Mesendoderm (in vitro differentiated cells): Measurements from ENCODE around the gene UBAC2.

Source experiments
- DNase-seq: peaks from one replicate; pipeline ENCODE4 v3.0.0; 2013
- H2AK5ac ChIP-seq: 2 replicates; pipeline ENCODE4 v1.6.1; 2013; ENCODE audit warnings: low read length, inconsistent platforms
- H2BK120ac ChIP-seq: 2 replicates; pipeline ENCODE4 v1.6.1; 2013; ENCODE audit warnings: low read depth, mild to moderate bottlenecking, low read length, moderate library complexity, mixed read lengths
- H2BK15ac ChIP-seq: replicated peaks from 2 replicates; pipeline ENCODE4 v1.6.1; 2013; ENCODE audit warnings: low read depth, mild to moderate bottlenecking, moderate library complexity
- H2BK5ac ChIP-seq: 2 replicates; pipeline ENCODE4 v1.6.1; 2013; ENCODE audit warnings: low read length, inconsistent platforms
- H3K18ac ChIP-seq: 2 replicates; pipeline ENCODE4 v1.6.1; 2013; ENCODE audit warnings: mild to moderate bottlenecking, low read length, mixed read lengths
- H3K23ac ChIP-seq: one replicate; pipeline ENCODE4 v1.6.1; 2013; ENCODE audit warnings: low read length
- H3K27ac ChIP-seq: 2 replicates; pipeline ENCODE4 v1.5.1; 2013; ENCODE audit warnings: low read depth, mild to moderate bottlenecking, inconsistent platforms, low read length, moderate library complexity
- H3K27me3 ChIP-seq: 2 replicates; pipeline ENCODE4 v1.6.1; 2013; ENCODE audit warnings: low read length, control low read depth, mild to moderate bottlenecking, inconsistent platforms; ENCODE audit not compliant: insufficient read depth, poor library complexity
- H3K36me3 ChIP-seq: 2 replicates; pipeline ENCODE4 v1.6.1; 2013; ENCODE audit warnings: low read length, inconsistent platforms; ENCODE audit not compliant: control insufficient read depth, insufficient read depth
- H3K4ac ChIP-seq: one replicate; pipeline ENCODE4 v1.6.1; 2013; ENCODE audit warnings: low read depth, mild to moderate bottlenecking, low read length, moderate library complexity
- H3K4me1 ChIP-seq: 2 replicates; pipeline ENCODE4 v1.6.1; 2013; ENCODE audit warnings: low read depth, low read length, inconsistent platforms; ENCODE audit not compliant: control insufficient read depth
- H3K4me2 ChIP-seq: 2 replicates; pipeline ENCODE4 v1.6.1; 2013; ENCODE audit warnings: low read length
- H3K4me3 ChIP-seq: 2 replicates; pipeline ENCODE4 v1.5.1; 2013; ENCODE audit warnings: mild to moderate bottlenecking, low read length
- H3K56ac ChIP-seq: one replicate; pipeline ENCODE4 v1.6.1; 2013; ENCODE audit warnings: low read length
- H3K79me1 ChIP-seq: 2 replicates; pipeline ENCODE4 v1.6.1; 2013; ENCODE audit warnings: low read length, inconsistent platforms
- H3K79me2 ChIP-seq: 2 replicates; pipeline ENCODE4 v1.6.1; 2013; ENCODE audit warnings: mild to moderate bottlenecking, low read length; ENCODE audit not compliant: control insufficient read depth, insufficient read depth
- H3K9ac ChIP-seq: 2 replicates; pipeline ENCODE4 v1.6.1; 2013; ENCODE audit warnings: low read length, inconsistent platforms
- H4K5ac ChIP-seq: one replicate; pipeline ENCODE4 v1.6.1; 2013; ENCODE audit warnings: low read length
- H4K8ac ChIP-seq: one replicate; pipeline ENCODE4 v1.6.1; 2013; ENCODE audit warnings: low read depth, mild to moderate bottlenecking, control low read depth, low read length, moderate library complexity
- WGBS: extraction: QIAGEN DNeasy Blood & Tissue Kit; methylation state at CpG from one replicate; pipeline ENCODE4 v1.1.7; 2013; ENCODE audit warnings: low lambda C conversion rate, missing lambda C conversion rate; ENCODE audit not compliant: insufficient coverage; ENCODE audit errors: extremely low coverage; 5-methylcytosine and 5-hydroxymethylcytosine counted together

UBAC2 gene

GRCh38 chr13:99303863-99304521 lies 103.3 kb downstream of the UBAC2 start:
- H3K4me2 ChIP-seq, result no peak overlapping the region
- H3K79me2 ChIP-seq, result no peaks in the 10 kb centered on the region
- H2AK5ac ChIP-seq, result no peak overlapping the region
- H3K27ac ChIP-seq, result no peak overlapping the region
- peaks cover 5% of the 10 kb centered on the region for H3K79me1 ChIP-seq
- no peak overlapping the region for H3K56ac ChIP-seq
- no peak overlapping the region for H3K4ac ChIP-seq
- WGBS, result no CpG with 5 or more reads among the region's 14 CpGs
- no peaks in the 10 kb centered on the region for H3K4me1 ChIP-seq
- H4K5ac ChIP-seq, result no peak overlapping the region
- H3K18ac ChIP-seq, result no peak overlapping the region
- H2BK120ac ChIP-seq, result no peak overlapping the region
- no peak overlapping the region for H2BK15ac ChIP-seq
- no peak overlapping the region for H3K23ac ChIP-seq
- no peaks in the 10 kb centered on the region for H3K36me3 ChIP-seq
- no peak overlapping the region for H3K9ac ChIP-seq
- DNase-seq, result no peak
- H2BK5ac ChIP-seq, result no peak overlapping the region
- H3K27me3 ChIP-seq, result no peaks in the 10 kb centered on the region
- H4K8ac ChIP-seq, result no peak overlapping the region
- H3K4me3 ChIP-seq, result no peak overlapping the region

- H2BK15ac ChIP-seq, result no peak overlapping the region
- H2AK5ac ChIP-seq, result no peak overlapping the region
- H4K5ac ChIP-seq, result no peak overlapping the region
- H3K79me2 ChIP-seq, result no peaks in the 10 kb centered on the region
- peaks cover 5% of the 10 kb centered on the region for H3K79me1 ChIP-seq
- no peaks in the 10 kb centered on the region for H3K4me1 ChIP-seq
- H4K8ac ChIP-seq, result no peak overlapping the region
- no peak overlapping the region for H3K4ac ChIP-seq
- H3K27ac ChIP-seq, result no peak overlapping the region
- no peaks in the 10 kb centered on the region for H3K27me3 ChIP-seq
- H3K4me2 ChIP-seq, result no peak overlapping the region
- H3K18ac ChIP-seq, result no peak overlapping the region
- no peaks in the 10 kb centered on the region for H3K36me3 ChIP-seq
- no peak overlapping the region for H3K56ac ChIP-seq
- H3K9ac ChIP-seq, result no peak overlapping the region
- H3K23ac ChIP-seq, result no peak overlapping the region
- DNase-seq, result no peak
- no peak overlapping the region for H3K4me3 ChIP-seq
- H2BK120ac ChIP-seq, result no peak overlapping the region
- no peak overlapping the region for H2BK5ac ChIP-seq
- no CpG with 5 or more reads among the region's 4 CpGs for WGBS
Observed at GRCh38 chr13:99304541-99304940, 103.9 kb downstream of the UBAC2 start.

- Histone ChIP-seq H3K56ac (no peak overlapping the region), H3K79me2 (no peaks in the 10 kb centered on the region), H3K18ac (no peak overlapping the region), H3K4me2 (no peak overlapping the region), H4K5ac (no peak overlapping the region), H3K4ac (no peak overlapping the region), H3K4me3 (no peak overlapping the region), H3K27ac (no peak overlapping the region), H3K36me3 (no peaks in the 10 kb centered on the region), H4K8ac (no peak overlapping the region), H3K23ac (no peak overlapping the region), H2BK5ac (no peak overlapping the region), H3K79me1 (peaks cover 5% of the 10 kb centered on the region), H3K27me3 (no peaks in the 10 kb centered on the region), H3K4me1 (no peaks in the 10 kb centered on the region), H2BK15ac (no peak overlapping the region), H3K9ac (no peak overlapping the region), H2BK120ac (no peak overlapping the region), H2AK5ac (no peak overlapping the region)
- peak; percentile 22 for DNase-seq
- no CpG with 5 or more reads among the region's 5 CpGs for WGBS
Observed at GRCh38 chr13:99305158-99305557, 104.5 kb downstream of the UBAC2 start.

- H3K79me2 ChIP-seq, result no peaks in the 10 kb centered on the region
- no peak overlapping the region for H3K4me2 ChIP-seq
- H2BK15ac ChIP-seq, result no peak overlapping the region
- H3K9ac ChIP-seq, result no peak overlapping the region
- H3K27me3 ChIP-seq, result no peaks in the 10 kb centered on the region
- H3K4me3 ChIP-seq, result no peak overlapping the region
- no peak overlapping the region for H3K4ac ChIP-seq
- H4K8ac ChIP-seq, result no peak overlapping the region
- H3K18ac ChIP-seq, result no peak overlapping the region
- WGBS, result no CpG with 5 or more reads among the region's 8 CpGs
- no peak for DNase-seq
- no peaks in the 10 kb centered on the region for H3K4me1 ChIP-seq
- H2BK5ac ChIP-seq, result no peak overlapping the region
- H2AK5ac ChIP-seq, result no peak overlapping the region
- no peak overlapping the region for H4K5ac ChIP-seq
- no peak overlapping the region for H3K56ac ChIP-seq
- H3K79me1 ChIP-seq, result peaks cover 5% of the 10 kb centered on the region
- no peak overlapping the region for H3K23ac ChIP-seq
- no peaks in the 10 kb centered on the region for H3K36me3 ChIP-seq
- H2BK120ac ChIP-seq, result no peak overlapping the region
- no peak overlapping the region for H3K27ac ChIP-seq
Observed at GRCh38 chr13:99305566-99305965, 104.9 kb downstream of the UBAC2 start.

GRCh38 chr13:99307247-99307646 lies 106.6 kb downstream of the UBAC2 start, which contains the start of gene GPR183:
TSS of gene GPR183 (minus strand) at chr13:99307399. CDS start at chr13:99296145, 11,254 bp downstream.
- no CpG with 5 or more reads among the region's 4 CpGs for WGBS
- Histone ChIP-seq H2AK5ac (no peak within 1 kb of the TSS), H3K18ac (no peak within 1 kb of the TSS), H3K4me2 (no peak within 1 kb of the TSS), H3K36me3 (no peaks in the 10 kb centered on the region), H3K23ac (no peak within 1 kb of the TSS), H3K4me3 (no peak within 1 kb of the TSS), H3K79me2 (no peaks in the 10 kb centered on the region), H3K27me3 (no peaks in the 10 kb centered on the region), H3K56ac (peak within 1 kb of the TSS; percentile 1), H3K27ac (no peak within 1 kb of the TSS), H2BK120ac (no peak within 1 kb of the TSS), H3K9ac (no peak within 1 kb of the TSS), H3K79me1 (peaks cover 8% of the 10 kb centered on the region), H2BK15ac (no peak within 1 kb of the TSS), H4K8ac (no peak within 1 kb of the TSS), H2BK5ac (no peak within 1 kb of the TSS), H3K4me1 (no peaks in the 10 kb centered on the region), H4K5ac (no peak within 1 kb of the TSS), H3K4ac (no peak within 1 kb of the TSS)
- DNase-seq, result no peak
